ENCODE measurements around the gene ZEB1. TPM values are rescaled to one million over a fixed set of nuclear protein-coding genes. Genes with fewer than 3 reads are reported as not detected.
"Not testable (repeated sequence)": the region's sequence is repeated elsewhere in the genome, so short reads cannot be mapped to it uniquely, and the experiment has no call there.

ZEB1 gene
- total RNA-seq, 2 donors from 2014 or later: 45.4 to 52.5 TPM

DNA sequence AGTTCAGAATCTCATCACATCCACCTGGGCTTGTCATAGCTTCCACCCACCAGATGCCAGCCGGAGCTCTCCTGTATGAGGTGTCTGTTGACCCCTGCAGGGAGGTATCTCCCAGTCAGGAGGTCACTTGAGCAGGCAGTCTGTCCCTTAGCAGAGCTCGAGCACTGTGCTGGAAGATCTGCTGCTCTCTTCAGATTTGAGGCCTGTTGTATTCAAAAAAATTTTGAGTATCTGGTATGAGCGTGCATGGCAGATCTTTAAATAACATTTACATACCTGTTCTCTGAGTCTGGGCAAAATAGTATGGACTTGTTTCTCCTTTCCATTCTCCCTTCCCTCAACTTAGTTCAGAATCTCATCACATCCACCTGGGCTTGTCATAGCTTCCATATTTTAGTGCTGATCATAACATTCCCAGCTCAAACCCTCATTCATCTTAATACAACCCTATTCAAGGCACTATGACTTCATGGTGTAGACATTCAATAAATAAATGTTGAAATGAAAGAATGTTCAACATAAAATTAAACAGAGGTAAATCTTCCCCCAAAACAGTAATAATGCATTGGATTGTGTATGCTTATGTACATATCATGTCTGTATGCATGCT is 249.3 kb downstream of the ZEB1 start:
- not testable (repeated sequence) for H3K4me3 Mint-ChIP-seq; H3K27ac Mint-ChIP-seq; ATAC-seq (replicated peaks in 1 of 2); H3K36me3 Mint-ChIP-seq (ENCODE audit: insufficient read depth in 2 of 2); H3K4me1 Mint-ChIP-seq (ENCODE audit: low read depth); DNase-seq; H3K9me3 Mint-ChIP-seq
- peaks cover 24% of the 10 kb centered on the region for H3K27me3 Mint-ChIP-seq (ENCODE audit: low read depth)

DNA sequence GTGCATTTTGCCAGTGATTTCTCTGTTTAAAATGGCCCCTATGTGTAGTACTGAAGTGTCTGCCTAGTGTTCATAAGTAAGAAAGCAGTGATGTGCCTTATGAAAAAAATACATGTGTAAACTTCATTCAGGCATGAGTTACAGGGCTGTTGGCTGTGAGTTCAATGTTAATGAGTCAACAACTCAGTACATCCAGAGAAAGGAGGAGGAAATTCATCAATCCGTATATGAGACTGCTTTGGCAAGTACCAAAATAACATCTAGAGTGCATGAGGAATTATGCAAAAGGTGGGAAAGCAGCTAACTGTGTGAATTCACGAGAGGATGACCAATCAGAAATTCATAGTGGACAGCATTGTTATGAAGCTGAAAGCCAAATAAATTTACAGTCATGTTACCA is 255.6 kb downstream of the ZEB1 start:
- H3K27me3 Mint-ChIP-seq (ENCODE audit: low read depth): peaks cover 12% of the 10 kb centered on the region
- peaks cover 12% of the 10 kb centered on the region for H3K4me1 Mint-ChIP-seq (ENCODE audit: low read depth)
- peaks cover 3 to 4% of the 10 kb centered on the region in 2 donors for H3K9me3 Mint-ChIP-seq
- H3K4me3 Mint-ChIP-seq: no peak overlapping the region
- peaks cover 5% of the 10 kb centered on the region in 2 donors for H3K36me3 Mint-ChIP-seq (ENCODE audit: insufficient read depth in 2 of 2)
- ATAC-seq (replicated peaks in 1 of 2) (no peak), DNase-seq (no peak)
- H3K27ac Mint-ChIP-seq: no peak overlapping the region

DNA sequence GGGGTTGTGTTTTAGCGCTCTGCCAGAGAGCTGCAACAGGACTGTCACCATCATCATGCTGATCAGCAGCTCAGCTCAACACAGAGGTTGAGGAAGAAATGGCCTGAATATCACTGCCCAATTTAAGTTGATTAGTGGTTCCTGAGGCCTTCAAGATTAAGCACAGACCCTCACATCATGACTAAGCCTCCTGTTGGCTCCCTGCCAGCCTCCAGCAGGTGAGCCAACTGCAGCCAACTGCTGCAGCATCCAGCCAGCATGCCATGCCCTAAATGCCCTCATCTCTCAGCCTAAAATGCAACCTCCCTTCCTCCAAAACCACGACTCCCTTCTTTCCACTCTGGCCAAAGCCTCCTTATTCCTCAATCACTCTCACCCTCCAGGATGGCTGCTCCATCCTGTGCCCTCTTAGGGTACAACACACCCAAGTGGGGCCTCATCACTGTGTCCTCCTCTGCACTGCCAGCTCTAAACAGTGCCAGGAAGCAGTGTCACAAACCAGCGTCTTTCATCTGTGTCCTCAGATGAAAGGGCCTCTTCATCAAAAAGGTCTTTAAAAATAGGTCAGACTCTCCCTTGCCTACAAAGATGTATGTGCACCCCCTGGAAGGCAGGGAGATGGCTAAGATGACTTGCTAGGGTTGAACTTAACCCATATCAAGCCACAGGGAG is 259.3 kb downstream of the ZEB1 start:
- ATAC-seq (replicated peaks in 1 of 2) (peak; percentile 40 to 55), DNase-seq (no peak)
- H3K4me3 Mint-ChIP-seq: no peak overlapping the region
- peaks cover 20% of the 10 kb centered on the region for H3K4me1 Mint-ChIP-seq (ENCODE audit: low read depth)
- peaks cover 5% of the 10 kb centered on the region in 2 donors for H3K36me3 Mint-ChIP-seq (ENCODE audit: insufficient read depth in 2 of 2)
- no peak overlapping the region for H3K27ac Mint-ChIP-seq
- peaks cover 3 to 4% of the 10 kb centered on the region in 2 donors for H3K9me3 Mint-ChIP-seq
- H3K27me3 Mint-ChIP-seq (ENCODE audit: low read depth): no peaks in the 10 kb centered on the region

DNA sequence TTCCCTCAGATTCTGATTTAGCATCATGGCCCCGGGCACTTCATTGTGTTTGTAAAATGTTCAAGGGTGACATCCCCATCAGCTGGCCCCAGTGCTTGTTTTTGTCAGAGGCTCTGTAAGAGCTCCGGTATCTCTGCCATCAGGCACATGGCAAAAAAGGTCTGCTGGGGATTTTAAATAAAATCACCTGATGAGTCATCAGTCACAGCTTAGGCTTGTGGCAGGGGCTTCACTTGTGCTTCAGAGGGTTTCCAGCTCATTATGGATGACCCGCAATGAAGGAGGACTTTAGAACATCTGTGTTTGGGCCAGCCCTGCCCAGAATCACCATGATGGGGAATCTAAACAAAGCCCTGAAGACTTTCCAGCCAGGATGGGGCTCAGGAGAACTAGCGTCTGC is 259.9 kb downstream of the ZEB1 start:
- ATAC-seq (replicated peaks in 1 of 2): peak; percentile 60 to 73

More for the DNA sequence above, 259.9 kb downstream of the ZEB1 start:
- Mint-ChIP-seq H3K4me1 (ENCODE audit: low read depth) (peaks cover 20% of the 10 kb centered on the region), H3K36me3 (ENCODE audit: insufficient read depth in 2 of 2) (peaks cover 5% of the 10 kb centered on the region in 2 donors), H3K27me3 (ENCODE audit: low read depth) (no peaks in the 10 kb centered on the region), H3K4me3 (no peak overlapping the region), H3K27ac (no peak overlapping the region), H3K9me3 (peaks cover 3 to 4% of the 10 kb centered on the region in 2 donors)
- DNase-seq: no peak

All from activated T-cell treated with anti-CD3 and anti-CD28 coated beads, Interleukin-2, amount 50 U/mL, for 72 hours (primary cell).